SK-N-MC (cell line): ENCODE measurements around the gene ZNF804A.
"Not testable (repeated sequence)": the region's sequence is repeated elsewhere in the genome, so short reads cannot be mapped to it uniquely, and the experiment has no call there.

Experiments used
- DNase-seq: peaks from one replicate; pipeline ENCODE4 v3.0.0-alpha.2; 2011; ENCODE audit warnings: low read depth, low spot score
- H3K27ac ChIP-seq: fragments of 200-600 bp; sonication (generic); 2 replicates; pipeline ENCODE4 v1.5.1; 2016; ENCODE audit warnings: mixed run types
- H3K36me3 ChIP-seq: fragments of 200-600 bp; sonication (generic); 2 replicates; pipeline ENCODE4 v1.6.1; 2017; ENCODE audit warnings: antibody characterized with exemption, low read length, mixed read lengths; ENCODE audit not compliant: insufficient read depth
- H3K4me3 ChIP-seq: fragments of 200-600 bp; sonication (generic); 2 replicates; pipeline ENCODE4 v1.5.1; 2016
- H3K9ac ChIP-seq: fragments of 200-600 bp; sonication (generic); 2 replicates; pipeline ENCODE4 v1.8.0; 2017; ENCODE audit warnings: mixed run types, mixed read lengths; ENCODE audit not compliant: insufficient read length
- H3K9me3 ChIP-seq: fragments of 200-600 bp; sonication (generic); 2 replicates; pipeline ENCODE4 v1.6.1; 2017; ENCODE audit warnings: low read depth, mild to moderate bottlenecking, antibody characterized with exemption, low read length, moderate library complexity, mixed read lengths
- EZH2 ChIP-seq: fragments of 200-600 bp; sonication (generic); IDR thresholded peaks from one replicate; pipeline ENCODE4 v1.6.1; 2017; ENCODE audit warnings: antibody characterized with exemption
- FOXP2 ChIP-seq: optimal IDR thresholded peaks from 2 replicates; pipeline ENCODE3; 2011; ENCODE audit warnings: mild to moderate bottlenecking, moderate library complexity; ENCODE audit not compliant: insufficient read depth; ENCODE audit errors: extremely low read length, control extremely low read depth
- POLR2AphosphoS5 ChIP-seq: IDR thresholded peaks from 2 replicates; pipeline ENCODE4 v1.6.1; 2012; ENCODE audit warnings: mild to moderate bottlenecking, low read depth, low read length, borderline replicate concordance

The ZNF804A gene

GRCh38 chr2:184727813-184728212 lies 129.5 kb downstream of the ZNF804A start:
- DNase-seq = no peak
- H3K4me3 ChIP-seq = no peak overlapping the region
- no peak overlapping the region for H3K9ac ChIP-seq
- H3K27ac ChIP-seq = no peak overlapping the region
- H3K9me3 ChIP-seq = no peaks in the 10 kb centered on the region
- no peak for TF ChIP-seq FOXP2
- TF ChIP-seq EZH2 = no peak
- TF ChIP-seq POLR2AphosphoS5 = no peak
- no peaks in the 10 kb centered on the region for H3K36me3 ChIP-seq

GRCh38 chr2:184728411-184728810 lies 130.1 kb downstream of the ZNF804A start:
- H3K36me3 ChIP-seq = no peaks in the 10 kb centered on the region
- H3K4me3 ChIP-seq = no peak overlapping the region
- DNase-seq = no peak
- H3K9me3 ChIP-seq = no peaks in the 10 kb centered on the region
- no peak overlapping the region for H3K9ac ChIP-seq
- no peak for TF ChIP-seq EZH2
- TF ChIP-seq POLR2AphosphoS5 = no peak
- no peak for TF ChIP-seq FOXP2
- H3K27ac ChIP-seq = no peak overlapping the region

- DNase-seq = no peak
- no peaks in the 10 kb centered on the region for H3K9me3 ChIP-seq
- no peaks in the 10 kb centered on the region for H3K36me3 ChIP-seq
- H3K4me3 ChIP-seq = no peak overlapping the region
- TF ChIP-seq EZH2 (no peak), FOXP2 (no peak)
- no peak overlapping the region for H3K9ac ChIP-seq
- H3K27ac ChIP-seq = no peak overlapping the region
These were observed 131.3 kb downstream of the ZNF804A start for GRCh38 chr2:184729581-184729980.

DNA sequence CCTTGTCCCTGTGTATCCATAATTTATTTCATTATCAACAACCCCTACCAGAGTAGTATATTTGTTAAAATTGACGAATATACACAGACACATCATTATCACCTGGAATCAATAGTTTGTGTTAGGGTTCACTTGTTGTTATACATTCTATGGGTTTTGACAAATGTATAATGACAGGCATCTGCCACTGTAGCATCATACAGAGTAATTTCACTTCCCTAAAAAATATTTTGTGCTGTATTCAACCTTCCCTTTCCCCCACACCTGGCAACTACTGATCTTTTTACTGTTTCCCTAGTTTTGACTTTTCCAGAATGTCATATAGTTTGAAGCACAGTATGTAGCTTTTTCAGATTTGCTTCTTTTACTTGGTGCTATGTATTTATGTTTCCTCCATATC lies 132.0 kb downstream of the ZNF804A start:
- Histone ChIP-seq H3K27ac (no peak overlapping the region), H3K9me3 (no peaks in the 10 kb centered on the region), H3K9ac (no peak overlapping the region), H3K4me3 (no peak overlapping the region), H3K36me3 (no peaks in the 10 kb centered on the region)
- TF ChIP-seq POLR2AphosphoS5 = no peak
- no peak for TF ChIP-seq EZH2
- no peak for TF ChIP-seq FOXP2
- no peak for DNase-seq

- DNase-seq = no peak
- H3K9me3 ChIP-seq = no peaks in the 10 kb centered on the region
- H3K36me3 ChIP-seq = no peaks in the 10 kb centered on the region
- H3K27ac ChIP-seq = no peak overlapping the region
- TF ChIP-seq EZH2 (no peak), POLR2AphosphoS5 (no peak), FOXP2 (no peak)
- H3K9ac ChIP-seq = no peak overlapping the region
- no peak overlapping the region for H3K4me3 ChIP-seq
These were observed 136.0 kb downstream of the ZNF804A start for GRCh38 chr2:184734338-184734737.

GRCh38 chr2:184735611-184736010 lies 137.3 kb downstream of the ZNF804A start:
- Histone ChIP-seq H3K36me3 (no peaks in the 10 kb centered on the region), H3K4me3 (no peak overlapping the region), H3K9me3 (no peaks in the 10 kb centered on the region), H3K9ac (no peak overlapping the region), H3K27ac (no peak overlapping the region)
- TF ChIP-seq POLR2AphosphoS5 = no peak
- TF ChIP-seq EZH2 = no peak
- no peak for TF ChIP-seq FOXP2
- no peak for DNase-seq

DNA sequence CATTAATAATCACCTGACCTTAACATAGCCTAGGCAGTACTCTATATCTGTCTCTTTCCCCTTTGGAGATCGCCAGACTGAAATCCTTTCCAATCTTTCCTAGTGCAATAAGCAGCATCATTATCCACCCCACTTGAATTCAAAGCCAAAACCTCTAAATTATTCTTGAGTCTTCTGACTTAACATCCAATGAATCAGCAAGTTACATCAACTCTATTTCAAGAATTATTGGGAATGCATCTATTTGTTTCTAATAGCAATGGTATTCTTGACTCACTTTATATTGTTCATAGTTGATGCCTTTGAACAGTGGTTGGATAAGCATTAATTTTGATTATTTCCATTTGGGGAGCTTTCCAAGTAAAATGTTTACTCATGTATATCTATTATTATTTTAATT lies 144.8 kb downstream of the ZNF804A start:
- no peak for DNase-seq
- TF ChIP-seq POLR2AphosphoS5 (no peak), EZH2 (no peak), FOXP2 (no peak)
- no peak overlapping the region for H3K4me3 ChIP-seq
- H3K27ac ChIP-seq = no peak overlapping the region
- H3K9ac ChIP-seq = no peak overlapping the region
- no peaks in the 10 kb centered on the region for H3K36me3 ChIP-seq
- no peaks in the 10 kb centered on the region for H3K9me3 ChIP-seq

DNA sequence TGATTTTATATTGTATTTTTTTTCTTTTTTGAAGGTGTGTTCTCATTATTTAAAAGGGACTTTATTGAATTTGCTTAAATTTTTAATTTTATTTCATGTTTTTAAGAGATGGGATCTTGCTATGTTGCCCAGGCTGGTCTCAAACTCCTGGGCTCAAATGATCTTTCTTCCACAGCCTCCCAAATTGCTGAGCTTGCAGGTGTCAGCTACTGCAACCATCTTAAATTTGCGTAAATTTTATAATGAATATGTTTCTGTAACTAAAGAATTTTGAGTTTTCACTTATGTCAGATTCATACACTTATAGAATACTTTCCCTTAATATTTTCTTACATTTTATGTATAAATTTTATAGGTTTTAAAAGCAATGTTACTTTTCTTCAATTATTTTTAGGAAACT lies 157.8 kb downstream of the ZNF804A start:
- Histone ChIP-seq H3K27ac (no peak overlapping the region), H3K36me3 (no peaks in the 10 kb centered on the region), H3K4me3 (no peak overlapping the region), H3K9ac (no peak overlapping the region), H3K9me3 (no peaks in the 10 kb centered on the region)
- no peak for DNase-seq
- no peak for TF ChIP-seq FOXP2
- no peak for TF ChIP-seq EZH2
- TF ChIP-seq POLR2AphosphoS5 = no peak

DNA sequence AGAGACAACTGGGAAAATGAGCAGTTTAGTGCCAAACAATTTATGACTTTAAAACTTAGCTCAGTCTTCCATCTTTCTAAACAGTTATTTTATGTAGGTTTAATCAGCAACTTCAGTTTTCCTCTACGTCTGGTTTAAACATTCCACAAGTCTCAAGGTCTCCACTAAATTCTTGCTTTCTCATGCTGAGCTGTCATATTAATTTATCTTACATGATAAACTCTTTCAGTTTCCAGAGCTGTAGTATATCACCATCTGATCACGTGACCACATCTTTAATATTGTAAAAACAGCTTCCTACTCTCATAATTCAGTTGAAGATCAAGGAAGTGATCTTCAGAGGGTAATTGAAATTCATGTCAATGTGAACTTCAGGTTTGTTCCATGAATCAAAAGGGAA lies 158.6 kb downstream of the ZNF804A start:
- DNase-seq = peak; percentile 26
- Histone ChIP-seq H3K4me3 (peak overlapping the region; percentile 8; the same call in 1 of the 2 replicates), H3K36me3 (no peaks in the 10 kb centered on the region), H3K27ac (peak overlapping the region; percentile 39; the same call in 1 of the 2 replicates), H3K9ac (no peak overlapping the region), H3K9me3 (no peaks in the 10 kb centered on the region)
- TF ChIP-seq POLR2AphosphoS5 (no peak), FOXP2 (no peak), EZH2 (no peak)

GRCh38 chr2:184759557-184760255 lies 161.4 kb downstream of the ZNF804A start:
- H3K4me3 ChIP-seq, H3K36me3 ChIP-seq, H3K27ac ChIP-seq, H3K9ac ChIP-seq, DNase-seq, H3K9me3 ChIP-seq: not testable (repeated sequence)
